HCT116 (cell line): ENCODE measurements around the gene GMCL1. TPM values are rescaled to one million over a fixed set of nuclear protein-coding genes. Genes with fewer than 3 reads are reported as not detected.
"Not testable (repeated sequence)": the region's sequence is repeated elsewhere in the genome, so short reads cannot be mapped to it uniquely, and the experiment has no call there.

Source experiments
- ATAC-seq: fragments of 200-7000 bp; cut with Tn5 transposase; 2 replicates; pipeline ENCODE4 v1.9.1; 2020; ENCODE audit warnings: mild to moderate bottlenecking, moderate library complexity
- BruUV-seq: library from RNA; stranded (reverse); fragments of 400-500 nt; replicated peaks from 2 replicates; lab custom pipeline; 2021; lab: Mats Ljungman, UMichigan
- CTCF ChIA-PET: fragments of 300-600 bp; sonication (Branson Sonifier 250); formaldehyde crosslinking; loops from one replicate; lab custom pipeline; 2021; ENCODE audit warnings: antibody characterized with exemption; lab: Charles Lee
- POLR2A ChIA-PET: fragments of 300-600, 350-600 bp; sonication (Branson Sonifier 250); formaldehyde crosslinking; loops from one replicate; lab custom pipeline; 2021; ENCODE audit warnings: antibody characterized with exemption; lab: Charles Lee
- RAD21 ChIA-PET, 2 experiments: fragments of 300-600 bp; sonication (Branson Sonifier 250); formaldehyde crosslinking; loops; one replicate each; lab custom pipeline; 2023; ENCODE audit warnings: low total read pairs in 2 of 2; ENCODE audit not compliant: uncharacterized antibody in 2 of 2, unreplicated experiment in 2 of 2, low non-redundant PET in 1 of 2; lab: Charles Lee
- DNase-seq: peaks from one replicate; pipeline ENCODE4 v3.0.0-alpha.2; 2010; ENCODE audit warnings: low read depth, low spot score
- H2AFZ ChIP-seq: fragments of 200-600 bp; shearing (Covaris generic), sonication (generic); 2 replicates; pipeline ENCODE4 v1.6.1; 2017; ENCODE audit warnings: low read depth, mixed run types, mixed read lengths, antibody characterized with exemption, low read length; ENCODE audit not compliant: poor library complexity, severe bottlenecking
- H3K27ac ChIP-seq: 2 replicates; pipeline ENCODE4 v1.5.1; 2012; ENCODE audit warnings: low read depth, low read length
- H3K27me3 ChIP-seq: fragments of 200-600 bp; sonication (generic); 2 replicates; pipeline ENCODE4 v1.6.1; 2016; ENCODE audit warnings: mixed run types, low read length, mixed read lengths; ENCODE audit not compliant: insufficient read depth
- H3K36me3 ChIP-seq, 2 experiments: fragments of 200-500 bp in 1 of 2; fragments of 200-600 bp in 1 of 2; sonication (Bioruptor generic) in 1 of 2; sonication (generic) in 1 of 2; 2 replicates each; pipeline versions ENCODE4 v1.5.1 to v1.6.1; 2014 to 2016; ENCODE audit warnings: low read length in 2 of 2, inconsistent platforms in 1 of 2, mixed read lengths in 1 of 2, mixed run types in 1 of 2; ENCODE audit not compliant: insufficient read depth in 2 of 2, control insufficient read depth in 1 of 2
- H3K4me1 ChIP-seq, 2 experiments: fragments of 200-600 bp in 1 of 2; sonication (generic) in 1 of 2; 2 replicates each; pipeline versions ENCODE4 v1.5.1 to v1.6.1; 2012 to 2017; ENCODE audit warnings: low read length in 2 of 2, inconsistent platforms in 1 of 2, mild to moderate bottlenecking in 1 of 2, mixed read lengths in 1 of 2, mixed run types in 1 of 2, moderate library complexity in 1 of 2; ENCODE audit not compliant: insufficient read depth in 2 of 2, control insufficient read depth in 1 of 2
- H3K4me2 ChIP-seq: fragments of 200-600 bp; sonication (generic); 2 replicates; pipeline ENCODE4 v1.6.1; 2017; ENCODE audit warnings: mixed run types, low read length, mixed read lengths
- H3K4me3 ChIP-seq, 2 experiments: fragments of 200-600 bp in 1 of 2; sonication (generic) in 1 of 2; replicated peaks in 1 of 2; 2 replicates each; pipeline ENCODE4 v1.5.1; 2011 to 2016; ENCODE audit warnings: low read length in 2 of 2, control low read depth in 1 of 2, low read depth in 1 of 2, mild to moderate bottlenecking in 1 of 2, mixed read lengths in 1 of 2, mixed run types in 1 of 2
- H3K79me2 ChIP-seq: fragments of 200-600 bp; sonication (generic); 2 replicates; pipeline ENCODE4 v1.6.1; 2017; ENCODE audit warnings: mild to moderate bottlenecking, mixed run types, low read length, moderate library complexity, mixed read lengths; ENCODE audit not compliant: insufficient read depth
- H3K9ac ChIP-seq: fragments of 200-600 bp; sonication (generic); 2 replicates; pipeline ENCODE4 v1.6.1; 2016; ENCODE audit warnings: low read length, mixed read lengths
- H3K9me2 ChIP-seq: fragments of 200-600 bp; sonication (generic), shearing (Covaris generic); 2 replicates; pipeline ENCODE4 v1.6.1; 2017; ENCODE audit warnings: mixed run types, mild to moderate bottlenecking, moderate library complexity; ENCODE audit not compliant: insufficient read depth
- H3K9me3 ChIP-seq, 2 experiments: fragments of 200-500 bp in 1 of 2; fragments of 200-600 bp in 1 of 2; sonication (Bioruptor generic) in 1 of 2; sonication (generic) in 1 of 2; 2 replicates each; pipeline ENCODE4 v1.6.1; 2014 to 2017; ENCODE audit warnings: low read length in 2 of 2, mixed read lengths in 2 of 2, inconsistent platforms in 1 of 2, low read depth in 1 of 2, mild to moderate bottlenecking in 1 of 2, mixed run types in 1 of 2, moderate library complexity in 1 of 2; ENCODE audit not compliant: control insufficient read depth in 1 of 2, insufficient read depth in 1 of 2
- H4K20me1 ChIP-seq: fragments of 200-600 bp; sonication (generic), shearing (Covaris generic); 2 replicates; pipeline ENCODE4 v1.6.1; 2017; ENCODE audit warnings: mixed run types, mild to moderate bottlenecking, moderate library complexity; ENCODE audit not compliant: insufficient read depth
- EGR1 ChIP-seq: IDR thresholded peaks from 2 replicates; pipeline ENCODE4 v1.6.1; 2012; ENCODE audit warnings: low read depth
- FOSL1 ChIP-seq: IDR thresholded peaks from 2 replicates; pipeline ENCODE4 v1.6.1; 2012; ENCODE audit warnings: low read depth
- POLR2AphosphoS5 ChIP-seq: IDR thresholded peaks from 2 replicates; pipeline ENCODE4 v1.6.1; 2011; ENCODE audit warnings: mild to moderate bottlenecking, low read depth, low read length, moderate library complexity
- ZFX ChIP-seq: fragments of 450-650 bp; IDR thresholded peaks from 2 replicates; pipeline ENCODE4 v1.6.1; 2017
- intact Hi-C: fragments of 100-400 bp; cut with micrococcal nuclease; formaldehyde crosslinking; loops from 2 replicates; pipeline ENCODE4 v1.10.0; 2022
- total RNA-seq: library from RNA; stranded (reverse); gene quantifications from one replicate; pipeline ENCODE4 v1.2.1, GENCODE V29; 2021; ENCODE audit not compliant: unreplicated experiment

GMCL1 gene
- total RNA-seq, 1 experiment from 2014 or later, result 16.7 TPM

GRCh38 chr2:69894737-69895136 is 65.3 kb downstream of the GMCL1 start:
- Histone ChIP-seq H3K9ac (peak overlapping the region; percentile 76), H3K4me2 (peak overlapping the region; percentile 80), H3K4me1 (peaks cover 10 to 12% of the 10 kb centered on the region in 2 experiments), H3K36me3 (peaks cover 3 to 21% of the 10 kb centered on the region in 2 experiments; a peak in 3 of 4 replicates), H3K79me2 (peaks cover 29% of the 10 kb centered on the region), H3K4me3 (peak overlapping the region; percentile 71 to 89)
- intact Hi-C loops, CTCF ChIA-PET, H3K27me3 ChIP-seq, DNase-seq, ATAC-seq, H3K9me2 ChIP-seq, H2AFZ ChIP-seq, BruUV-seq, RAD21 ChIA-PET, H3K27ac ChIP-seq, H4K20me1 ChIP-seq, H3K9me3 ChIP-seq: not testable (repeated sequence)
- POLR2A ChIA-PET, result interaction anchor here (1.0 kb wide), 1 partner anchor 20 kb away, joined by 3 read pairs; the partner anchor contains the start of gene MXD1

DNA sequence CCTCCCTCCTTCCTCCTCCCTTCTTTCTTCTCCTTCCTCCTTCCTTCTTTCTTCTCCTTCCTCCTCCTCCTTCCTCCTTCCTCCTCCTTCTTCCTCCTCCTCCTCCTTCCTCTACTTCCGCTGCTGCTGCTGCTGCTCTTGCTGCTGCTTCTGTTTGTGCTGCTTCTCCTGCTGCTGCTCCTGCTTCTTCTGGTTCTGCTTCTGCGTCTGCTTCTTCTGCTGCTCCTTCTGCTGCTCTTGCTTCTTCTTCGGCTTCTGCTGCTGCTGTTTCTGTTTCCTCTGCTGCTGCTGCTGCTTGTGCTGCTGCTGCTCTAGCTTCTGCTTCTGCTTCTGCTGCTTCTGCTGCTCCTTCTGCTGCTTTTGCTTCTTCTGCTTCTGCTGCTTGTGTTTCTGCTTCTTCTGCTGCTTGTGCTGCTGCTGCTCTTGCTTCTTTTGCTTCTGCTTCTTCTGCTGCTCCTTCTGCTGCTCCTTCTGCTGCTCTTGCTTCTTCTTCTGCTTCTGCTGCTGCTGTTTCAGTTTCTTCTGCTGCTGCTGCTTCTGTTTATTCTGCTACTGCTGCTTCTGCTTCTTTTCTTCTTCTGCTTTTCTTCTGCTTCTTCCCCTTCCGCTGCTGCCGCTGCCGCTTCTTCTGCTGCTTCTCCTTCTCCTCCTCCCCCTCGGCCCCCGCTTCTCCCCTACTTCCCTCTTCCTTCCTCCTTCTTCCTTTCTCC is 72.9 kb downstream of the GMCL1 start:
- RAD21 ChIA-PET, result no interaction called here
- H3K27me3 ChIP-seq, result no peaks in the 10 kb centered on the region
- BruUV-seq, result no TSS peak
- CTCF ChIA-PET, result no interaction called here
- ATAC-seq (no peak), DNase-seq (no peak)
- H3K9me3 ChIP-seq, result no peaks in the 10 kb centered on the region
- no peak overlapping the region for H3K9ac ChIP-seq
- H4K20me1 ChIP-seq, result no peaks in the 10 kb centered on the region
- POLR2A ChIA-PET, result no interaction called here
- H3K4me2 ChIP-seq, result no peak overlapping the region
- TF ChIP-seq EGR1, result no peak
- TF ChIP-seq ZFX, result no peak
- TF ChIP-seq POLR2AphosphoS5, result no peak
- no peak for TF ChIP-seq FOSL1
- no peaks in the 10 kb centered on the region for H3K4me1 ChIP-seq
- H3K9me2 ChIP-seq, result no peaks in the 10 kb centered on the region
- no peak overlapping the region for H3K27ac ChIP-seq
- H3K36me3 ChIP-seq, result peaks cover 33 to 43% of the 10 kb centered on the region in 2 experiments
- intact Hi-C loops, result no loop called here
- no peak overlapping the region for H3K4me3 ChIP-seq
- no peak overlapping the region for H2AFZ ChIP-seq
- H3K79me2 ChIP-seq, result peaks cover 13% of the 10 kb centered on the region; the same call in 1 of the 2 replicates
